GM12878 (cell line): ENCODE results near the gene SOAT2.

Experiments
- CTCF ChIP-seq, 3 experiments: IDR thresholded peaks in 2 of 3; conservative IDR thresholded peaks in 1 of 3; 2 replicates each; pipeline ENCODE4 v1.5.1; 2011; ENCODE audit warnings: low read depth in 3 of 3, low read length in 3 of 3, mild to moderate bottlenecking in 3 of 3, control low read depth in 2 of 3, moderate library complexity in 2 of 3, inconsistent platforms in 1 of 3, mixed read lengths in 1 of 3; ENCODE audit not compliant: control insufficient read depth in 2 of 3, insufficient read depth in 1 of 3; ENCODE audit errors: extremely low read depth in 1 of 3
- E2F8 ChIP-seq: fragments of 450-650 bp; IDR thresholded peaks from 2 replicates; pipeline ENCODE4 v1.6.1; 2018; ENCODE audit warnings: mild to moderate bottlenecking, low read depth, moderate library complexity; ENCODE audit not compliant: partially characterized antibody
- EZH2 ChIP-seq: IDR thresholded peaks from 2 replicates; pipeline ENCODE4 v1.6.1; 2012; ENCODE audit warnings: low read depth, mild to moderate bottlenecking, control low read depth, inconsistent platforms, low read length, borderline replicate concordance; ENCODE audit not compliant: control insufficient read depth
- POLR2A ChIP-seq: IDR thresholded peaks from 2 replicates; pipeline ENCODE4 v1.6.1; 2011; ENCODE audit warnings: low read depth, mild to moderate bottlenecking, low read length
- POLR2AphosphoS2 ChIP-seq: IDR thresholded peaks from 2 replicates; pipeline ENCODE4 v1.6.1; 2011; ENCODE audit warnings: low read depth, mild to moderate bottlenecking, low read length, improper control_type of control experiment, moderate library complexity
- POLR2AphosphoS5 ChIP-seq: IDR thresholded peaks from 2 replicates; pipeline ENCODE4 v1.6.1; 2011; ENCODE audit warnings: mild to moderate bottlenecking, low read length, inconsistent platforms
- ZNF207 ChIP-seq: fragments of 450-650 bp; IDR thresholded peaks from 2 replicates; pipeline ENCODE4 v1.6.1; 2014; ENCODE audit warnings: antibody characterized with exemption, mild to moderate bottlenecking, borderline replicate concordance
- ZNF687 ChIP-seq: fragments of 450-650 bp; IDR thresholded peaks from 2 replicates; pipeline ENCODE4 v1.6.1; 2017; ENCODE audit warnings: mild to moderate bottlenecking, moderate library complexity

GRCh38 chr12:53102883-53103807, at the start of gene SOAT2:
- TF ChIP-seq EZH2 (no peak), ZNF207 (no peak), CTCF (IDR thresholded peaks at IDR 0.05 in 2 of 3, conservative IDR thresholded peaks at IDR 0.05 in 1 of 3; ENCODE audit: control insufficient read depth in 2 of 3, extremely low read depth in 1 of 3, insufficient read depth in 1 of 3, low read depth in 3 of 3, low read length in 3 of 3) (no peak), POLR2A (no peak), E2F8 (no peak), POLR2AphosphoS5 (no peak), POLR2AphosphoS2 (no peak), ZNF687 (no peak; the same call in 1 of the 2 replicates)
